Endothelial cell of hepatic sinusoid (primary cell): Measurements from ENCODE around the gene TASP1.
"Not testable (repeated sequence)": the region's sequence is repeated elsewhere in the genome, so short reads cannot be mapped to it uniquely, and the experiment has no call there.

Experiments
- in situ Hi-C: cut with HindIII; loops from 2 replicates; pipeline ENCODE4 v1.10.0; 2017; ENCODE audit warnings: low sequenced_read_pairs

TASP1 gene

DNA sequence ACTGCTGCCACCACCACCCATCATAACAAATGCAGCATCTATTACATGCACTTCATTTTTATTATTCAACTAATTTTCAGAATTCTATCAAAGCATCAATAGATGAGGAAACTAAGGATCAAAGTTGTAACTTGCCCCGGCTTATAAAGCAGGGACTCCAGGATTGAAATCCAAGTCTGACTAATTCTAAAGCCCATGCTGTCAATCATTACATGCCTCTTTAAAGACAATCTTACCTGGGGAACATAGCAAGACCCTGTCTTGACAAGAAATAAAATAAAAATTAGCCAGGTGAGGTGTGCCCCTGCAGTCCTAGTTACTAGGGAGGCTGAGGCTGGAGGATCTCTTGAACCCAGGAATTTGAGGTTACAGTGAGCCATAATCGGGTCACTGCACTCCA, 235.3 kb downstream of the TASP1 start:
- in situ Hi-C loops: no loop called here

DNA sequence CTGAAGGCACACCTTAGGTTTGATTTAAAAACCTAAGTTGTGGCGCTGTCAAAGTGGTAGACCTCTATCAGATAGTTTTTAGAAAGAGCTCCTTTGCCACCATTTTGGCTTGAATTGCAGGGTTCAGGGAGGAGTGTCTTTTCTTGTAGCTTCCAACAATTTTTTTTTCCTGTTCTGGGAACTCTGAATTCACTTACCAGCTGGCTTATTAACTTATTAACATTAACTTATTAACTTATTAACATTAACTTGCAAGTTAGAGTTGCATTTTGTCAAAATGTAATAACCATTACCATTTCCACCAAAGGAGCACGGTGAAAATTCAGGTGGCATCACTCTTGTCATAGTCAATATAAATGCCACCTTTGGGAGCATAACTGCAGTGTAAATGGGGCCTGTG, 235.7 kb downstream of the TASP1 start:
- in situ Hi-C loops: no loop called here

DNA sequence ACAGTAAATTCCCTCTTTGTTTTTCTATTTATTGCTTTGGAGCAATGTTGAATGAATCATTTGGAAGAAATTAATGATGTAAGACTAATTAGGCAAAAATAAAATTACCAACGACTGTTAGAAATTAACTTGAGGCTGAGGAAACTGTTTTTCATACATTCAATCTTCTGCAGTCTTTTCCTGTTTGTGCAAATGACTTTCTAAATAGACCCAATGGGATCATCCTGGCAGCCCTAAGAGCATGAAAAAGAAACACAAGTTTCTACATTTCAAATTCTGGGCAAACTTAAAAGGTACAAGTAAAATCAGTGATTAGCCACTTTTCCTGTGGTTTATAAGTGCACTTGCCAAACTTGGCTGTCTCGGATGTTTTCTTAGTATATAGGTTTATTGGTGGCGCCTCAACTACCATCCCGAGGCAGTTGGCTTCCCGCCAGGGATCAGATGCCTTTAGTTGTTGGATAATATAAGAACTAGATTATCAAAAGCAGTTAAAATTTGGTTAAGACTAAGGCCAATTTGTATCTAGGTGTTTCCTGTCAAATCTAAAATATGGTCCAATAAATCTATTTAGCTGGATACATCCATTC, 236.5 kb downstream of the TASP1 start:
- in situ Hi-C loops: no loop called here

DNA sequence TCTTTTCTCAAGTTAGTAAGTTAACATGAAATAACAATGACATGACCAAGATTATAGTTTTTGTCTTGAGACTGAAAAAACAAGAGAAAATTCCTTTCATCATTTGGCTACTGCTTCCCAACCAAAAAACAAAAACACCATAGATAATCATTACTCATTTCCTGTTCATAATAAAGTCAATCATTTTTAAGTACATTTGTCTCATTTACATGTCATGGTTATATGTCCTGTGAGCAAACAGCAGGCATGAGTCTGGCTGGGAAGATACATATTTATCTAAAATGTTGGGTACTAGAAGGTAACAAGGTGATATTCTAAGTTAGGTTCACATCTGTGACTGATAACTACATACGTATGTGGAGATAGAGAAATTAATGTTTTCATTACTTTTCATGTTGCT, 237.1 kb downstream of the TASP1 start:
- in situ Hi-C loops: no loop called here

DNA sequence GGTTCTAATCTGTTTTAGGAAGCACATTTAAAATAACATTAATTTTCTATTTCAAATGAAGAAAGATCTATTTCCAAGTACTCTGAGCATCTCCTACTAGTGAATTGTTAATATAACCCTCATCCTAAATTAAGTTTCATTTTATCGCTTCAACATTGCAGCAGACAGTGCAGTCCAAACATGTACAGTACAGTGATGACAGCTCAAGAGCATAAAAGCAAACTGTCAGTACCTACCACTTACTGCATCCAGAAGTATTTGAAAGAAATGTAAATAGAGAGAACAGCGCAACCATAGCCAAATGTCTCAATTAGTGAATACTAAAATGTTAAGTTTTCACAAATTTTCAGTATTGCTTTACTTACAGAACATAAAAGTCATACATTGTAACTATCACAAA, 238.3 kb downstream of the TASP1 start:
- in situ Hi-C loops: no loop called here

DNA sequence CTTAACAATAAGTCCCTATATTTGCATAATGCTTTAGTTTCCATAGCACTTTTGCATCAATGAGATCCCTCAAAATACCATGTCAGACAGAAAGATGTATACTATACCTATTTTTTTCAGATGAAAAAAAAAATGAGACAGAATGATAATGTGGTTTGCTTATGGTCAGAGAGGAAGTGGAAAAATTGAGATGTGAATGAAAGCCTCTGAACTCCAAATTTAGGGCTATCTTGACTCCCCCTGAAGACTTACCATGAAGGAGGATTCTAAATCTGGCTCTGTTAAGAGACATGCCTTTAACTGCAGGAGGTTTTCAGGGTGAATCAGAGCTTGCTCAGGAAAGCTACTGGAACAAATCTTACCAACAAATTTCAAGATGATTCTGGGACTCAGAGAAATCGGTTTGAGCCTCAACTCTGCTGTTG, 241.4 kb downstream of the TASP1 start:
- in situ Hi-C loops: no loop called here

DNA sequence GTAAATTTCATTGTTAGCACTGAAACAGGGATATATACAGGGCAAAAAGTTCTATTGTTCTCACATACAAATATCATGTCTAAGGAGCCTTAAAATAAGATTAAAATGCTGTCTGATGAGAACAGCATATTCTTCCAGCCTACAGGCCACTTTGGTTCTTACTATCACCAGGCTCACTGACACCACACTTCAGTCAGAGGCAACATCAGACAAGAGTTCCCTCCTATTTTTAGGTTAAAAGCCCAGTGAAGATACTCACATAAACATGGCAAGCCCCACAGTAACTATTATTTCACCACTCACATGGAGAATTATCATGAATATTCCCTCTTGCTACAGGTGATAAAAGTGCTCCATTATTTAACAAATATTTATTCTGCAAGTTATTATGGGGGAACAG, 241.9 kb downstream of the TASP1 start:
- in situ Hi-C loops: no loop called here

DNA sequence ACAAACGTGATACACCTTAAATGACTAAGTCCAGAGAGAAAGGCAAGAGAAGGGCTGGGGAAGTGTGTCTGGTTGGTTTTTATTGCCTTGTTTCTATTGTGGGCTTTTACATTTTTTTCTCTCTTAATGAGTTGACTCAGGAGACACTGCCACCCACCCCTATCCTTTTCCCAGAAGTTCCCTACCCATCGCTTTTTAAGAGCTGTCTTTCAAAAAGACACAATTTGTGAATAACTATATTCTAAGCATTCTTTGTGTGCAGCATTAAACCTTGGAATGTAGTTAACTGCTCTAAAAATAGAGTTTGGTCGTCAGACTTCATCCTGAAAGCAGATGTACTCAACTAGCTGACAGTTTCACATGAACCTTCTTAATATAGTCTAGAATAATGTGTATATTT, 242.7 kb downstream of the TASP1 start:
- in situ Hi-C loops: no loop called here

DNA sequence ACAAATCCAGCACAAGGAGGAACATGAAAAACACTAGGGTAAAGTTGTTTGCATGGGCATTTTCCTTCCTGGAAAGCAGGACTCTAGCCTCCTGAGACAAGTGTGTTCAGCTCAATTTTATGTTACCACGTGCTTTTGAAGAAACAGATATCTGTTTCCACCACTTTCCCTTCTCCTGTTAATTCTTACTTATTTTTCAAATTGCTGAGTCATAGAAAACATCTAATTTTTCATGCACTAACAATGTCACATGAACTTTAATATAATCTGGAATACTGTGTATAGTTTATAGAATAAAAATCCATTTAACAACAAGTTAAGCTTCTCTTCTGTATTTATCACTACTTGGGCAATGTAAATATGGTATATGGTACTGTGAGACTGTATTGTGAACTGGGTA, 243.5 kb downstream of the TASP1 start:
- in situ Hi-C loops: no loop called here

DNA sequence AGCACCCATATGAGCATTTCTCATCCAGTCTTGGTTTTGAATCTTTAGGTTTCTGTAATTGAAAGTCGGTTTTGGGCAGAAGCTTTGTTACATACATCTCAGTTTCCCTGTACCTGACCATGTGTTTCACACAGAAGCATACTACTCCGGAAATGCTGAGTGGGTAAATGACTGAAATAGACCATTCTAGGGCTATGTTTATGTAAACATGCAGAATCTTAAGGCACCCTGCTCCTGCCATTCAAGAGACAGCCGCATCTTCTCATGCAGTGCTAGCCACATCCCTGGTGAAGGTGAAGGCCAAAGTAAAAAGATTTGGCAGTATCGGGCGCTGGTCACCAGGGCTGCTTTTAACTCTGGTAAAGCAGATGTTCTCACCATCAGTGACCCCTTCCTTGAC, 246.3 kb downstream of the TASP1 start:
- in situ Hi-C loops: no loop called here

DNA sequence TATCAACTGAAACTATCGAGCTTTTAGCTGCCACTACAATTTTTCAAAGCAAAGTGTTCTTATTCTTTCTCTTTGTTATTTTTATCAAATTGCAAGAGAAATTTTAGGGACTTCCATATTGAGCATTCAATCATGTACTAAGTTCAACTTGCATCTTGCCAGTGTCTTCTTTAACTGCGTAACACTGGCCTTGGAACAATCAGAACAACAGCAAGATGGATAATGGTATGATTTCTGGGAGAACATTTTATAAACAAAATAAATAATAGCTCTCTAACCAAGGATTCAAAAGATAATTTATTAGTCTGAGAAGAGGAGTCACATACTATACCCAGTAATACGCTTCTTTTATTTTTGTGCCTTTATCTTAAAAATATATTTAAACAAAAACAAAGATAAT, 249.6 kb downstream of the TASP1 start:
- in situ Hi-C loops: no loop called here

DNA sequence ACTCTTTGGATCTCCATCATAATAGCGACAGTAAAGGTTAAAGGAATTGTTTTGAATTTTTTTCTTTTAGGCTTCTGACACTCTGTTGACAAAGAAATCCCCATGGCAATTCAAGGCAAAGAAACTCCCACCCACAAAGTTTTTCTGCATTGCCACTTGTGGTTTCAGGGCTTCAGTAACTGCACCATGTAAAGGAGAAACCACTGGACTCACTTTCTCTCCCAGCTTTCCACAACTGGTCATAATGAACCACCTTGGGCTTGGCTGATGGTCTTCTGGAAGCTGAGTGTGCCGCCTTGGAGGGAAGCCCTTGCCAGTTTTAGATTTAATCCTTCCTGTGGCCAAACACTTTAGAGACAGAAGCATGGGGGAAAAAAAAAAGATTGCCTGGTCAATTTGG, 254.6 kb downstream of the TASP1 start:
- in situ Hi-C loops: no loop called here

DNA sequence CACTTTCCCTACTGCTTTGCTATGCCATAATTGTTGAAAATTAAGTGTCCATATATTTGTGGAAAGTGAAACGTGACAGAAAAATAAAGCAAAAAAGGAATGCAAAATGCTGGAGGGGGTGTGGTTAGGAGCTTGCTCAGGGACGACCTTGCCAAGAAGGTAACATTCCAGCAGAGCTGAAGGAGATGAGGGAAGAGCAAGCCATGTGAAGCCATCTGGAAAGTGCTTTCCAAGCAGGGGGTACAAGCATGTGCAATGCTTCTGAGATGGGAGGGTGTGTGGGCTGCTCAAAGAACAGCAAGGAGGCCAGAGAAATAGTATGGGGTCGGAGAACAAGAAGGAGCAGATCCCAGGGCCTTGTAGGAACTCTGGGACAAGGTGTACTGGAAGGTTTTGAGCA, 255.9 kb downstream of the TASP1 start:
- in situ Hi-C loops: no loop called here

DNA sequence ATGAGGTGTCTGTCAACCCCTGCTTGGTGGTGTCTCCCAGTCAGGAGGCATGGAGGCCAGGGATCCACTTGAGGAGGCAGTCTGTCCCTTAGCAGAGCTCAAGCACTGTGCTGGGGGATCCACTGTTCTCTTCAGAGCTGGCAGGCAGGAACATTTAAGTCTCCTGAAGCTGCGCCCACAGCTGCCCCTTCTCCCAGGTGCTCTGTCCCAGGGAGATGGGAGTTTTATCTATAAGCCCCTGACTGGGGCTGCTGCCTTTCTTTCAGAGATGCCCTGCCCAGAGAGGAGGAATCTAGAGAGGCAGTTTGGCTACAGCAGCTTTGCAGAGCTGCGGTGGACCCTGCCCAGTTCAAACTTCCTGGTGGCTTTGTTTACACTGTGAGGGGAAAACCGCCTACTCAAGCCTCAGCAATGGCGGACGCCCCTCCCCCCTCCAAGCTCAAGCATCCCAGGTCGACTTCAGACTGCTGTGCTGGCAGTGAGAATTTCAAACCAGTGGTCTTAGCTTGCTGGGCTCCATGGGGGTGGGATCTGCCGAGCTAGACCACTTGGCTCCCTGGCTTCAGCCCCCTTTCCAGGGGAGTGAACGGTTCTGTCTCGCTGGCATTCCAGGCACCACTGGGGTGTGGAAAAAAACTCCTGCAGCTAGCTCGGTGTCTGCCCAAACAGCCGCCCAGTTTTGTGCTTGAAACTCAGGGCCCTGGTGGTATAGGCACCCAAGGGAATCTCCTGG, 258.1 kb downstream of the TASP1 start:
- in situ Hi-C loops: not testable (repeated sequence)

DNA sequence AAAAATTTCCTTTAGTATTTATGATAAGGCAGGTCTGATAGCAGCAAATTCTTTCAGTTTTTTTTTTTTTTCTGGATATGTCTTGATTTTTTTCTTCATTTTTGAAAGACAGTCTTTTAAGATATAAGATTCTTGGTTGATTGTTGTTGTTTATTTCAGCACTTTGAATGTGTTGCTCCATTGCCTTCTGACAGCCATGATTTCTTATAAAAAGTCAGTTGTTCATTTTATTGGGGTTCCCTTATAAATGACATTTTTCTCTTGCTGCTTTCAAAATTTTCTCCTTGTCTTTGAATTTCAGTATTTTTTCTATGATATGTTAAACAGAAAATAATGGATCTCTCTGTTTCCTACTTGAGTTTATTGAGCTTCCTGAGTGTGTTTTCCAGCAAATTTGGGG, 265.3 kb downstream of the TASP1 start:
- in situ Hi-C loops: no loop called here

DNA sequence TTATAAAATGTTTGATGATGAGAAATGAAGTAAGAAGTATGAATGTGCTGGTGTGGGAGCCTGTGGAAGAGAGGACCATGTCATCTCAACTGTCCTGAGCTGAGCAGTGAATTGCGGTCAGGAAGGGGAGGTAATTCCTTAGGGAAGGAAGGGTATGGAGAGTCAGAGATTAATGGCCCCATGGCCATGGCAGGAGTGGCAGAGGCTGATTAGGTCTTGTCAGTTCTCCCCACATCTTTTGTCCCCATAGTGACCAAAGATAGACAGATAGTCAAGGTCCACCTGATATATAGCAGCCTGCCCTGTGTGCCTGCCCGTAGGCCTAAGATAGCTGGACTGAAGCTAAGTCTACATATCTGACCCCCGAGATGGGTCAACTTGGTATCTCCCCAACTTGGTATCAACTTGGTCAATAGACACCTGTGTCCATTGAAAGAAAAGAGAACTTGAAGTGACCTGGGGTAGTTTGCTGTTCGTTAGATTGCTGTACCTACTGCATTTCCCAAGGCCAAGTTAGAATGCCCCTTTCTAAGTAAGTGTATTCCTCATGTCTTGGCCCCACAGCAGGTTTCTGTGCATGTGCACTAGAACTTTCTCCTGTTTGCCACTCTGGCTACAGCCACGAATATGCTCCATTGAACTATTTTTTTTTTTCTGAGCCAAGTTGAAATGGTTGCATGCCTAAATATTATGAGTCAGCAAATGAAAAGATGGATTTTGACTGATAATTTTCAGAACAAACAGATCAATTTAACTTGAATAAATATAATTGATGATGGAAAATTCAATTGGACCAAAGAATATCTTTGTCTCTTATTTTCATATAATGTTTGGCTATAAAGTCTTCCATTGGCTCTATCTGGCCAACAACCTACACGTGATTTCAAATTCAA, 274.2 kb downstream of the TASP1 start:
- in situ Hi-C loops: no loop called here

DNA sequence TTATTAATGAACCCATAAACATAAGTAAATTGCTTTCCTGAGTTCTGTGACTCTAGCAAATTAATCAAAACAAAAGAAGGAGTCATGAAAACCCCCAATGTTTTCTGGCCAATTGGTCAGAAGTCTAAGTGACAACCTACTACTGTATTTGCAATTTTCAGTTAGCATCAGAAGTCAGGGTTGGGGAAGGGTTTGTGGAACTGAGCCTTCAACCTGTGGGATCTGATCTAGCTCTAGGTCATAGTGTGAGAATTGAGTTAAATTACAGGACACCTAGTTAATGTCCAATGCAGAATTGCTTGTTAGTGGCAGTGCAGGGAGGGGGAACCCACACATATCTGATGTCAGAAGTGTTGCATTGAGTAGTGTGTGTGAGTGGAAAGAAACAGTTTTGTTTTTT, 275.3 kb downstream of the TASP1 start:
- in situ Hi-C loops: no loop called here

DNA sequence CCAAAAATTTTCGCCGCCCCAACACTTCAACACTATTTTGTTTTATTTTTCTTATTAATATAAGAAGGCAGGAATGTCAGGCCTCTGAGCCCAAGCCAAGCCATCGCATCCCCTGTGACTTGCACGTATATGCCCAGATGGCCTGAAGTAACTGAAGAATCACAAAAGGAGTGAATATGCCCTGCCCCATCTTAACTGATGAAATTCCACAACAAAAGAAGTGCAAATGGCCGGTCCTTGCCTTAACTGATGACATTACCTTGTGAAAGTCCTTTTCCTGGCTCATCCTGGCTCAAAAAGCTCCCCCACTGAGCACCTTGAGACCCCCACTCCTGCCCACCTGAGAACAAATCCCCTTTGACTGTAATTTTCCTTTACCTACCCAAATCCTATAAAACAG, 276.6 kb downstream of the TASP1 start:
- in situ Hi-C loops: not testable (repeated sequence)

DNA sequence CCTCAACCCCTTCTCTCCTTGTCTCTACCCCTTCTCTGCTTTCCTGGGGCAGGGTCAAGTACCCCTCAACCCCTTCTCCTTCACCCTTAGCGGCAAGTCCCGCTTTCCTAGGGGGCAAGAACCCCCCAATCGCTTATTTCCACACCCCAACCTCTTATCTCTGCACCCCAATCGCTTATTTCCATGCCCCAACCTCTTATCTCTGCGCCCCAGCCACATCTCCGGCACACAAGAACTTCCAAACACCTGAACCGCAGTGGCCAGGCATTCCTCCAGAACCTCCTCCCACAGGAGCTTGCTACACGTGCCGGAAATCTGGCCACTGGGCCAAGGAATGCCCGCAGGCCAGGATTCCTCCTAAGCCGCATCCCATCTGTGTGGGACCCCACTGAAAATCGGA, 279.8 kb downstream of the TASP1 start:
- in situ Hi-C loops: not testable (repeated sequence)

DNA sequence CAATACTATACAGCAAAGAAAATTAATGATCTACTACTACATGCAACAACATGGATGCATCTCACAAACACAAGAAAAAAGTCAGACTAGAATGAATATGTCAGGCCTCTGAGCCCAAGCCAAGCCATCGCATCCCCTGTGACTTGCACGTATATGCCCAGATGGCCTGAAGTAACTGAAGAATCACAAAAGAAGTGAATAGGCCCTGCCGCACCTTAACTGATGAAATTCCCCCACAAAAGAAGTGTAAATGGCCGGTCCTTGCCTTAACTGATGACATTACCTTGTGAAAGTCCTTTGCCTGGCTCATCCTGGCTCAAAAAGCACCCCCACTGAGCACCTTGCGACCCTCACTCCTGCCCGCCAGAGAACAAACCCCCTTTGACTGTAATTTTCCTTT, 280.9 kb downstream of the TASP1 start:
- in situ Hi-C loops: not testable (repeated sequence)

DNA sequence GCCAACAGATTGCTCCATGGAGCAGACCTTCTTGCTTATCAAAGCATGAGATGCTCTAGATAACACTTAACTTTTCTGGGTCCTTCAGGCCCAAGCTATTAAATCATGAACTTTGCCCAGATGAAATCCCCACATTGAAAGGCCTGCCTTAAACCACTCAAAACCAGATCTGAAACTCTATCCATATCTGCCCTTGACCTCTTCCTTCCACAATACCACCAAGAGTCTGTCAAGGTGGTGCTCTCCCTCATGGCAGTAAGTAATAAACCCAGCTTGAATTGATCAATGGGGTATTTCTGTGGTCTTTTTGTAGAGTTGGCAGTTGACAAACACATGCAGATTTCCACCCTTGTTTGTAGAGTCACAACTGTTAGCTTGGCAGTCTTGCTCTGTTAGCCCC, 282.1 kb downstream of the TASP1 start:
- in situ Hi-C loops: no loop called here

DNA sequence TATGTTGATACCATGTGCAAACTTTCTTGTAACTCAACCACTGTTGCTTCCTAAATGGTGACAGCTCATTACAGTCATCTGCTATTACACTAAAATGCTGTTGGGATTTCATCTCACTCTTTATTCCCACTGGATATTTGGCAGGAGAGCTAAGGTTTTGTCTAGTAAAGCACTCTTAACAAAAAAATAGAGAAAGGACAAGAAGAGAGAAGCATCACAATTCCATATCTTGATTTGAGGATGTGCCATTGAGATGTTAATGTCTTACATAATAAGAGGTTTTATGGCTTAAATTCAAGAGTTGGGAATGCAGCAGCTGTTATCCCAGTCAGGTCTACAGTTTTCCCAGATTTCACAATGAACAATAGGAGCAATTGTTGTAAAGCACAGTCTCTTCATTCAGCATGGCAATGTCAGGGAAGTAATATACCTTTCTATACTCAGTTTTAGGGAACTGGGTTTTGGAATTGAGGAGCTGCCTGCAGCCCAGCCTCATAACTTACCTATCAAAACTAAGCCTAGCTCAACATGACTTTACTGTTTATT, 282.7 kb downstream of the TASP1 start:
- in situ Hi-C loops: no loop called here
